HG03135 (cell line): ENCODE results near the gene SNAI3.
A peak's percentile ranks its signal among the peaks of the same experiment; 100 is the strongest.

Source experiments
- ATAC-seq: cut with Tn5 transposase; IDR thresholded peaks from one replicate; pipeline ENCODE4 v1.9.1; 2021; ENCODE audit warnings: mild to moderate bottlenecking, moderate library complexity; ENCODE audit not compliant: unreplicated experiment

Gene SNAI3

GRCh38 chr16:88653101-88653500, 33.2 kb downstream of the SNAI3 start:
- ATAC-seq, result no peak

- no peak for ATAC-seq
These were observed 33.6 kb downstream of the SNAI3 start for GRCh38 chr16:88652762-88653063.

- no peak for ATAC-seq
These were observed 34.1 kb downstream of the SNAI3 start for GRCh38 chr16:88651989-88652761.

GRCh38 chr16:88651276-88651988, 34.9 kb downstream of the SNAI3 start:
- peak; percentile 69 for ATAC-seq

GRCh38 chr16:88650749-88651275, 35.5 kb downstream of the SNAI3 start, which contains the start of gene CYBA:
CYBA (minus strand) TSS chr16:88651053; CDS start chr16:88651013, 40 bp downstream.
- peak; percentile 65 for ATAC-seq

- peak; percentile 11 for ATAC-seq
These were observed 36.2 kb downstream of the SNAI3 start for GRCh38 chr16:88649924-88650748.

- no peak for ATAC-seq
These were observed 36.9 kb downstream of the SNAI3 start for GRCh38 chr16:88649195-88649923.

GRCh38 chr16:88647178-88648070, 38.9 kb downstream of the SNAI3 start:
- ATAC-seq, result no peak

- ATAC-seq, result no peak
These were observed 39.8 kb downstream of the SNAI3 start for GRCh38 chr16:88646345-88647034.

GRCh38 chr16:88645941-88646340, 40.4 kb downstream of the SNAI3 start:
- no peak for ATAC-seq

- ATAC-seq, result no peak
These were observed 40.9 kb downstream of the SNAI3 start for GRCh38 chr16:88645455-88645854.

GRCh38 chr16:88643644-88643932, 42.7 kb downstream of the SNAI3 start:
- ATAC-seq, result no peak

GRCh38 chr16:88642881-88643643, 43.2 kb downstream of the SNAI3 start:
- no peak for ATAC-seq

GRCh38 chr16:88640498-88641247, 45.6 kb downstream of the SNAI3 start:
- no peak for ATAC-seq

GRCh38 chr16:88640039-88640495, 46.2 kb downstream of the SNAI3 start:
- no peak for ATAC-seq

- no peak for ATAC-seq
These were observed 46.9 kb downstream of the SNAI3 start for GRCh38 chr16:88639231-88640038.
